H4 (cell line): ENCODE results near the gene RASGRF2. TPM values are rescaled to one million over a fixed set of nuclear protein-coding genes. Genes with fewer than 3 reads are reported as not detected.
"Not testable (repeated sequence)": the region's sequence is repeated elsewhere in the genome, so short reads cannot be mapped to it uniquely, and the experiment has no call there.

Experiments
- DNase-seq: peaks from one replicate; pipeline ENCODE4 v3.0.0-alpha.2; 2015; ENCODE audit warnings: low spot score
- total RNA-seq: library from RNA; depleted of rRNA; stranded (reverse); fragments of >200 nt; shearing (Covaris generic); gene quantifications from 2 replicates; pipeline ENCODE4 v1.2.3, GENCODE V29; 2014

The RASGRF2 gene
- total RNA-seq, 1 experiment from 2014 or later: 7.4 TPM

- no peak for DNase-seq
Measured at GRCh38 chr5:81069990-81070389, 109.8 kb downstream of the RASGRF2 start.

- no peak for DNase-seq
Measured at GRCh38 chr5:81070571-81071255, 110.5 kb downstream of the RASGRF2 start.

- DNase-seq: no peak
Measured at GRCh38 chr5:81075041-81075440, 114.9 kb downstream of the RASGRF2 start.

- DNase-seq: no peak
Measured at GRCh38 chr5:81077105-81077504, 116.9 kb downstream of the RASGRF2 start.

DNA sequence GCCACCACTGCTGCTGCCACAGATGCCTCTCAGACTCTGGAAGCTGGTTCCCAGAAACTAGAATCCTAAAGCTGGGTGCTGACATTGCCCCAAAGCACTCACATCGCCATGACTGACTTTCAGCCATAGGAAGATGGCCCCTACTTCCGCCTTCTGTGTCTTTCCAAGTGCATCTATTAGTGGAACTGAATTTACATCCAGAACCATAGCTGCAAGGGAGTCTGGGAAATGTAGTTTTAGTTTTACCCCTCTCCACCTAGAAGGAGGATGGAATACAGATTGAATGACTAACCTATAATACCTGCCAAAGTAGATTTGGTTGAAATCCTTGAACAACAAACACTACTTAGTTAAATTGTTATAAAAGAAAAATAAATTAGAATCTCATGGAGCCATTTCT is 118.8 kb downstream of the RASGRF2 start:
- DNase-seq: no peak

DNA sequence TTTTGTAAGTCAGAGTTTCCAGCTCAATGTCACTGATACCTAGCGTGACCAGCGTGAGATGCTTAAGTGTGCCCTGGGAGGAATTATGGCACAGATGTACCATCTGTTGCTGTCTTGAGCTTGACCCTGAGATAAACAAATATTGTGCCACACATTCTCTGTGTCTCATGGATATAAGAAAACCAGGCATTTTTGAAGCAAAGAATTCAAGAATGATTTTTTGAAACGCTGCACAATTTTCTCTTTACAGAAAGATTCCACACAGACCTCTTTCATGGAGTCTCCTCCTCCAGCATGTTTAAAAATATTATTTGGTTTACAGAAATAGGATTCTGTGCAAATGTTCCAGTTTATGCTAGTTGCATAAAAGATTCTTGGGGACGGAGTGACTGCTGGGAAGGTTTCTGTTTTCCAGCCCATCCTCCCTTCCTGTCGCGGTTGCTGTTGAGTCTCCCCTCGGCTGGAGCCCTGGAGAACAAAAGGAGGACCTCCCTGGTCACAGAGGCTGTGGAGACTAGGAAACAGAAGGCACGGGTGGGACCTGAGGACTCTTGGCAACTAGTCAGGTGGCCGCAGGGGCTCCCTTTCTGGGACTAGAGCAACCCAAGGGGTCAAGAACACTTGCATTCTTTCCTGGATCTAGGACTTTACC is 120.8 kb downstream of the RASGRF2 start:
- DNase-seq: no peak

DNA sequence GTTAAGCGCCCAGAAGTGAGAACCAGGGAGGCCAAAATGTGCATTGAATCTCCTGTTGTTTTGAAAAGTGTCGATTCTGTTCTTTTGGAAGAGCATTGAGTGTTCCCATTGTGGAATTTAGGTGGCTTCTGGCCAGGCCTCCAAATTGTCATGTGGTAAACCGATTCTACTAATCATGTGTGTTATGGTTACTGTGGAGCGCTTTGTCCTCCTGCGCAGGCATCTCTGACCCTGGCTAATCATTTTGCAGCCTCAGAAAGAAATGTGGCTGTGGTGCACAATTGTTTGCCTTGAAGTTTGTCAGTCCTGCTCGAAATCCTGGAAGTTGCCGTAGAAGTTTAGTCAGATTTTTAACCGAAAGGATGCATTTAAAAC is 121.3 kb downstream of the RASGRF2 start:
- DNase-seq: no peak

- no peak for DNase-seq
Measured at GRCh38 chr5:81086881-81087281, 126.7 kb downstream of the RASGRF2 start.

DNA sequence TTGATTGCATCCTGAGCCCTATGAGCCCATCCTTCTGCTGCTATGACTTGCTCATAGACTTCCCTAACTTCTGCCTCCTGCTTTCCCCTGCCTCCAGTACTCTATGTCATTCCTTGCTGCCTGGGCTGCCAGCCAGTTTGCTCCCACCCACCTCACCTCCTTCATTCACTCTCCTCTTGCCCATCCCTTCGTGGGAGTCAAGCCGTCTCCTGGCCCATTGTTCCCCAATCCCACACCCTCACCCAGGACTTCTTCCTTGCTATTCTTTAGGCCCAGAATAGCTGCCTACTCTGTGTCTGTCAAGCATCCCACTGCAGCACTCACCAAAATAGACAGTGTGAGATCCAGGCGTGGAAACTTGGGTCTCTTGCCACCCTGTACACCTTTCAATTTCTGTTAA is 131.0 kb downstream of the RASGRF2 start:
- DNase-seq: no peak

GRCh38 chr5:81093536-81094196 is 133.5 kb downstream of the RASGRF2 start:
- DNase-seq: no peak

GRCh38 chr5:81095835-81096234 is 135.7 kb downstream of the RASGRF2 start:
- DNase-seq: no peak

- DNase-seq: no peak
Measured at GRCh38 chr5:81097713-81098112, 137.6 kb downstream of the RASGRF2 start.

- DNase-seq: no peak
Measured at GRCh38 chr5:81105261-81105877, 145.2 kb downstream of the RASGRF2 start.

GRCh38 chr5:81115261-81115660 is 155.1 kb downstream of the RASGRF2 start:
- no peak for DNase-seq

DNA sequence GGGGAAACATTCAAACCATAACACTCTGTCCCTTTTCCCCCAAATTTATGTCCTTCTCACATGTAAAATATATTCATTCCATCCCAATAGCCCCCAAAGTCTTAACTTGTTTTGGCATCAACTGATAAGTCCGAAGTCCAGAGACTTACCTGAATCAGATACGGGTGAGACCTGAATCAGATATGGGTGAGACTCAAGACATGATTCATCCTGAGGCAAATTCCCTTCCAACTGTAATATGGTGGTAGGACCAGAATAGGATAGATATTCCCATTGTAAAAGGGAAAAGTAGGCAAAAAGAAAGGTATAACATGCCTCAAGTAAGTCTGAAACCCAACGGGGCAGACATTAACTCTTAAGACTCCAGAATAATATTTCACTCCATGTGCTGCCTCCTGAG is 157.4 kb downstream of the RASGRF2 start:
- DNase-seq: no peak

GRCh38 chr5:81121273-81121672 is 161.1 kb downstream of the RASGRF2 start:
- no peak for DNase-seq

- DNase-seq: no peak
Measured at GRCh38 chr5:81121836-81122630, 161.9 kb downstream of the RASGRF2 start.

DNA sequence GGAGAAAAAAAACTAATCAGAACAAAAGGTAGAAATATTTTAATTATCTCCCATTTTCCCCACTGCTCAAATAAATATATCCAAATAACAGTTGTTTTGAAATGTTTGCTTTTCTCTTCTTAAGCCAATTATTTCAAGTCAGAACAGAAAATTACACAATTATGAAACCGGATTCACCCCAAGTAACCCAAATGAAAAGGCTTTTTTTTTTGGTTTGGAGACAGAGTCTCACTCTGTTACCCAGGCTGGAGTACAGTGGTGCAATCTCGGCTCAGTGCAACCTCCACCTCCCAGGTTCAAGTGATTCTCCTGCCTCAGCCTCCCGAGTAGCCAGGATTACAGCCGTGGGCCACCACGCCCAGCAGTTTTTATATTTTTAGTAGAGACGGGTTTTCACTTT is 164.5 kb downstream of the RASGRF2 start:
- not testable (repeated sequence) for DNase-seq

- DNase-seq: no peak
Measured at GRCh38 chr5:81125959-81126358, 165.8 kb downstream of the RASGRF2 start.

DNA sequence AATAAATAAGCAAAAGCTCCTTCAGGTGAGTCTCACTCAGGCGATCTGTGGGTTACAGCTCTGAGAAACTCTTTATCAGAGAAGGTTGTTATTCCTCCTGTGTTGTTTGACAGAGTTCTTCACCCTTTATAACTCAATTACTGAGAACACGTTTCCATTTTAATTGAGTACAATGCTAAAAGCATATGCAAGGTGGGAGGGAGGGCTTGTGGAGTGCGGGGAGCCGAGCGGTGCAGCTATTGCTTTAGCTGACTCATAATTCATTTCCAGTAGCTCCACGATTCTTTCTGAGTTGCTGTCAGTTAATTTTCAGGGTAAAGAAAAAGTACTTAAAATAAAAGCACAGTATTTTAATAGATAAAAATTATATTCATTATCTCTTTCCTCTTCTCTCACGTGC is 168.3 kb downstream of the RASGRF2 start:
- no peak for DNase-seq

DNA sequence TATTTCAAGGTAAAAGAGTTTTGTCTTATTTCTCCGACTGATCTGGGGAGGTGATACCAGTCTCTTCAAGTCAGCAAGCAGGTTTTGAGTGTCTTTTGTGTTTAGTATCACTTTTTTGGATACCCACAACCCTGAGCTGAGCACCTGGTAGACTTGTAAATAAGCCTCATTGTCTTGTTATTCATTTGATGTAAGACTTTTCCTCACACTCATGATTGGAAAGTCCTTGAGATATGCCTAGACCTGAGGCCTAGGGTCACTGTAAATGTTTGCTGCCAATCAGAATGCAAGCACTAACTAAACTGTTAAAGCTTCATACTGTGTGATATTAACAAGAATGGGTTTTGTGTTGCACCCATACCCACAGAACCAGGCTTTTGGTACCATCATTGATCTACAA is 172.2 kb downstream of the RASGRF2 start:
- DNase-seq: no peak

GRCh38 chr5:81134066-81134465 is 173.9 kb downstream of the RASGRF2 start:
- no peak for DNase-seq
